K562 (cell line): ENCODE data around the gene ACSL3. TPM values are rescaled to one million over a fixed set of nuclear protein-coding genes. Genes with fewer than 3 reads are reported as not detected.

ENCODE experiments used
- BHLHE40 ChIP-seq: IDR thresholded peaks from 2 replicates; pipeline ENCODE4 v1.6.1; 2011; ENCODE audit warnings: low read length, improper control_type of control experiment
- CBX2 ChIP-seq: fragments of 200-600 bp; sonication (generic); IDR thresholded peaks from one replicate; pipeline ENCODE4 v1.6.1; 2012; ENCODE audit warnings: mild to moderate bottlenecking, low read length, inconsistent platforms; ENCODE audit not compliant: insufficient read depth, poor library complexity, severe bottlenecking
- DDX20 ChIP-seq: fragments of 450-650 bp; IDR thresholded peaks from 2 replicates; pipeline ENCODE4 v1.6.1; 2016; ENCODE audit warnings: missing genetic modification characterization, low read depth, mild to moderate bottlenecking, missing compliant biosample characterization, moderate library complexity
- IRF2 ChIP-seq: sonication (generic); formaldehyde crosslinking; IDR thresholded peaks from 2 replicates; pipeline ENCODE4 v1.8.1; 2022; ENCODE audit warnings: mild to moderate bottlenecking, missing genetic modification reagents
- KDM4B ChIP-seq, 2 experiments: fragments of 450-650 bp in 1 of 2; sonication (generic) in 1 of 2; IDR thresholded peaks; 2 replicates each; pipeline ENCODE4 v1.6.1; 2016 to 2017; ENCODE audit warnings: borderline replicate concordance in 2 of 2, antibody characterized with exemption in 1 of 2, low read depth in 1 of 2, mild to moderate bottlenecking in 1 of 2
- NFXL1 ChIP-seq: fragments of 450-650 bp; formaldehyde crosslinking; IDR thresholded peaks from 2 replicates; pipeline ENCODE4 v1.4.0; 2021; ENCODE audit warnings: mild to moderate bottlenecking
- PHTF2 ChIP-seq: fragments of 250-450 bp; sonication (Bioruptor Pico); IDR thresholded peaks from 2 replicates; pipeline ENCODE4 v1.5.0; 2021; ENCODE audit warnings: mild to moderate bottlenecking
- POLR2A ChIP-seq: fragments of 450-650 bp; conservative IDR thresholded peaks from 2 replicates; pipeline ENCODE4 v1.6.1; 2016
- PTRF ChIP-seq: fragments of 450-650 bp; IDR thresholded peaks from 2 replicates; pipeline ENCODE4 v1.6.1; 2016; ENCODE audit warnings: mild to moderate bottlenecking, missing genetic modification characterization, missing compliant biosample characterization
- SAFB ChIP-seq: fragments of 200-400 bp; formaldehyde crosslinking; IDR thresholded peaks from 2 replicates; pipeline ENCODE4 v1.6.1; 2017; ENCODE audit warnings: low read depth, low read length, borderline replicate concordance
- TARDBP ChIP-seq: fragments of 450-650 bp; IDR thresholded peaks from 2 replicates; pipeline ENCODE4 v1.6.1; 2016
- ZBTB7A ChIP-seq: IDR thresholded peaks from 2 replicates; pipeline ENCODE4 v1.6.1; 2011; ENCODE audit warnings: low read depth, mild to moderate bottlenecking, low read length, moderate library complexity, borderline replicate concordance; ENCODE audit not compliant: control insufficient read depth
- ZC3H11A ChIP-seq: IDR thresholded peaks from 2 replicates; pipeline ENCODE4 v1.6.1; 2012; ENCODE audit warnings: low read depth, low read length, improper control_type of control experiment
- polyA plus RNA-seq, 8 experiments: library from polyadenylated mRNA; depleted of rRNA in 4 of 8; stranded (reverse) in 5 of 8; unstranded in 3 of 8; fragments of >200 nt; fragmentation: Nextera tagmentation in 2 of 8; fragmentation: Illumina TruSeq in 1 of 8; extraction: Ambion mirVana in 2 of 8; extraction: Trizol in 1 of 8; gene quantifications; 2 replicates each; pipeline versions ENCODE4 v1.2.1 to v1.2.3, GENCODE V29; 2011 to 2014; ENCODE audit warnings: inconsistent platforms in 1 of 8, missing spikeins in 1 of 8
- total RNA-seq, 7 experiments: library from RNA; depleted of rRNA in 6 of 7; stranded (reverse); fragments of >200 nt in 6 of 7; fragmentation: Illumina TruSeq in 2 of 7; extraction: Trizol in 2 of 7; gene quantifications; 2 replicates each; pipeline versions ENCODE4 v1.2.1 to v1.2.3, GENCODE V29; 2011 to 2021; ENCODE audit warnings: low replicate concordance in 1 of 7
- TF ChIP-seq, protein P1 (sequence below), 2 experiments: fragments of 450-650 bp; conservative IDR thresholded peaks; 2 replicates each; pipeline ENCODE4 v1.6.1; 2017; ENCODE audit warnings: mild to moderate bottlenecking in 2 of 2, moderate library complexity in 2 of 2
- TF ChIP-seq, protein P2 (sequence below): sonication (generic); formaldehyde crosslinking; IDR thresholded peaks from 2 replicates; pipeline ENCODE4 v1.5.0; 2020; ENCODE audit warnings: missing genetic modification reagents
- TF ChIP-seq, protein P3 (sequence below): fragments of 200-400 bp; formaldehyde crosslinking; IDR thresholded peaks from 2 replicates; pipeline ENCODE4 v1.6.1; 2017; ENCODE audit warnings: mild to moderate bottlenecking, low read depth, low read length, moderate library complexity
- TF ChIP-seq, protein P4 (sequence below): fragments of 450-650 bp; formaldehyde crosslinking; IDR thresholded peaks from 2 replicates; pipeline ENCODE4 v1.4.0; 2022; ENCODE audit warnings: missing genetic modification characterization
- TF ChIP-seq, protein P5 (sequence below): fragments of 450-650 bp; IDR thresholded peaks from 2 replicates; pipeline ENCODE4 v1.6.1; 2018; ENCODE audit warnings: mild to moderate bottlenecking, low read depth; ENCODE audit not compliant: partially characterized antibody
- TF ChIP-seq, protein P6 (sequence below): fragments of 250-450 bp; sonication (Bioruptor Pico); IDR thresholded peaks from 2 replicates; pipeline ENCODE4 v1.8.0; 2022; ENCODE audit warnings: inconsistent platforms, mild to moderate bottlenecking, moderate library complexity, borderline replicate concordance

ACSL3 gene
- total and polyA plus RNA-seq, 9 of the 15 experiments (the other 6 are each of a cell fraction or from before 2014, with no cell fraction given), result 21.3 to 123 (median 85.2) TPM

DNA sequence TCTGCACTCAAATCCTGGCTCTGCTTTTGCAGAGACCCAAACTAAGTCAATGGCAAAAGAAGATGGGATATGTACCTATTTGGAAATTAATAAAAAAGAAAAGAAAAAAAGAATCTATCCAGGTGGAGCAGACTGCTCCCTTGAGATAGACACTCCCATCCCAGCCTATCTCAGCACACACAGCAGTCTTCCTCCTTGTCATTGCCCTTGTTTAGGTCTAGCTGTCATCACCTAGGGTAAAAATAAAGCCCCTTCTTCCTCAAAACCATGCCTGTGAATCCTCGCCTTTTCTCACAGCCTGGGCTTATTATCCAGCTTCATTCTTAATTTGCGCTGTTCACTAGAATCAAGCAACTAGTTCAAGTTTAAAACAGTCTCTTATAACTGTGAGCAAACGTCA, 30.7 kb upstream of the ACSL3 start (continued):
- TF ChIP-seq DDX20 (tag), result no peak
- no peak for TF ChIP-seq ZBTB7A
- TF ChIP-seq PTRF (tag), result no peak
- no peak for TF ChIP-seq SAFB
- TF ChIP-seq IRF2 (CRISPR knock-in tag), result no peak
- TF ChIP-seq, protein P1, sequence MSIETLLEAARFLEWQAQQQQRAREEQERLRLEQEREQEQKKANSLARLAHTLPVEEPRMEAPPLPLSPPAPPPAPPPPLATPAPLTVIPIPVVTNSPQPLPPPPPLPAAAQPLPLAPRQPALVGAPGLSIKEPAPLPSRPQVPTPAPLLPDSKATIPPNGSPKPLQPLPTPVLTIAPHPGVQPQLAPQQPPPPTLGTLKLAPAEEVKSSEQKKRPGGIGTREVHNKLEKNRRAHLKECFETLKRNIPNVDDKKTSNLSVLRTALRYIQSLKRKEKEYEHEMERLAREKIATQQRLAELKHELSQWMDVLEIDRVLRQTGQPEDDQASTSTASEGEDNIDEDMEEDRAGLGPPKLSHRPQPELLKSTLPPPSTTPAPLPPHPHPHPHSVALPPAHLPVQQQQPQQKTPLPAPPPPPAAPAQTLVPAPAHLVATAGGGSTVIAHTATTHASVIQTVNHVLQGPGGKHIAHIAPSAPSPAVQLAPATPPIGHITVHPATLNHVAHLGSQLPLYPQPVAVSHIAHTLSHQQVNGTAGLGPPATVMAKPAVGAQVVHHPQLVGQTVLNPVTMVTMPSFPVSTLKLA (conservative IDR thresholded peaks at IDR 0.05), result no peak
- no peak for TF ChIP-seq NFXL1 (CRISPR knock-in tag)
- TF ChIP-seq TARDBP, result no peak
- TF ChIP-seq CBX2, result no peak
- TF ChIP-seq, protein P2, sequence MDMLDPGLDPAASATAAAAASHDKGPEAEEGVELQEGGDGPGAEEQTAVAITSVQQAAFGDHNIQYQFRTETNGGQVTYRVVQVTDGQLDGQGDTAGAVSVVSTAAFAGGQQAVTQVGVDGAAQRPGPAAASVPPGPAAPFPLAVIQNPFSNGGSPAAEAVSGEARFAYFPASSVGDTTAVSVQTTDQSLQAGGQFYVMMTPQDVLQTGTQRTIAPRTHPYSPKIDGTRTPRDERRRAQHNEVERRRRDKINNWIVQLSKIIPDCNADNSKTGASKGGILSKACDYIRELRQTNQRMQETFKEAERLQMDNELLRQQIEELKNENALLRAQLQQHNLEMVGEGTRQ, result no peak
- no peak for TF ChIP-seq ZC3H11A
- TF ChIP-seq KDM4B (IDR thresholded peaks at IDR 0.05; ENCODE audit: borderline replicate concordance in 2 of 2, low read depth in 1 of 2), result no peak
- TF ChIP-seq, protein P3, sequence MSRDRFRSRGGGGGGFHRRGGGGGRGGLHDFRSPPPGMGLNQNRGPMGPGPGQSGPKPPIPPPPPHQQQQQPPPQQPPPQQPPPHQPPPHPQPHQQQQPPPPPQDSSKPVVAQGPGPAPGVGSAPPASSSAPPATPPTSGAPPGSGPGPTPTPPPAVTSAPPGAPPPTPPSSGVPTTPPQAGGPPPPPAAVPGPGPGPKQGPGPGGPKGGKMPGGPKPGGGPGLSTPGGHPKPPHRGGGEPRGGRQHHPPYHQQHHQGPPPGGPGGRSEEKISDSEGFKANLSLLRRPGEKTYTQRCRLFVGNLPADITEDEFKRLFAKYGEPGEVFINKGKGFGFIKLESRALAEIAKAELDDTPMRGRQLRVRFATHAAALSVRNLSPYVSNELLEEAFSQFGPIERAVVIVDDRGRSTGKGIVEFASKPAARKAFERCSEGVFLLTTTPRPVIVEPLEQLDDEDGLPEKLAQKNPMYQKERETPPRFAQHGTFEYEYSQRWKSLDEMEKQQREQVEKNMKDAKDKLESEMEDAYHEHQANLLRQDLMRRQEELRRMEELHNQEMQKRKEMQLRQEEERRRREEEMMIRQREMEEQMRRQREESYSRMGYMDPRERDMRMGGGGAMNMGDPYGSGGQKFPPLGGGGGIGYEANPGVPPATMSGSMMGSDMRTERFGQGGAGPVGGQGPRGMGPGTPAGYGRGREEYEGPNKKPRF, result no peak
- no peak for TF ChIP-seq BHLHE40
- TF ChIP-seq POLR2A, result no peak
- TF ChIP-seq, protein P4, sequence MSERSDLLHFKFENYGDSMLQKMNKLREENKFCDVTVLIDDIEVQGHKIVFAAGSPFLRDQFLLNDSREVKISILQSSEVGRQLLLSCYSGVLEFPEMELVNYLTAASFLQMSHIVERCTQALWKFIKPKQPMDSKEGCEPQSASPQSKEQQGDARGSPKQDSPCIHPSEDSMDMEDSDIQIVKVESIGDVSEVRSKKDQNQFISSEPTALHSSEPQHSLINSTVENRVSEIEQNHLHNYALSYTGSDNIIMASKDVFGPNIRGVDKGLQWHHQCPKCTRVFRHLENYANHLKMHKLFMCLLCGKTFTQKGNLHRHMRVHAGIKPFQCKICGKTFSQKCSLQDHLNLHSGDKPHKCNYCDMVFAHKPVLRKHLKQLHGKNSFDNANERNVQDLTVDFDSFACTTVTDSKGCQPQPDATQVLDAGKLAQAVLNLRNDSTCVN (CRISPR knock-in tag), result no peak
- TF ChIP-seq, protein P5, sequence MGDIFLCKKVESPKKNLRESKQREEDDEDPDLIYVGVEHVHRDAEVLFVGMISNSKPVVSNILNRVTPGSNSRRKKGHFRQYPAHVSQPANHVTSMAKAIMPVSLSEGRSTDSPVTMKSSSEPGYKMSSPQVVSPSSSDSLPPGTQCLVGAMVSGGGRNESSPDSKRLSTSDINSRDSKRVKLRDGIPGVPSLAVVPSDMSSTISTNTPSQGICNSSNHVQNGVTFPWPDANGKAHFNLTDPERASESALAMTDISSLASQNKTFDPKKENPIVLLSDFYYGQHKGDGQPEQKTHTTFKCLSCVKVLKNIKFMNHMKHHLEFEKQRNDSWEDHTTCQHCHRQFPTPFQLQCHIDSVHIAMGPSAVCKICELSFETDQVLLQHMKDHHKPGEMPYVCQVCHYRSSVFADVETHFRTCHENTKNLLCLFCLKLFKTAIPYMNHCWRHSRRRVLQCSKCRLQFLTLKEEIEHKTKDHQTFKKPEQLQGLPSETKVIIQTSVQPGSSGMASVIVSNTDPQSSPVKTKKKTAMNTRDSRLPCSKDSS, result no peak
- TF ChIP-seq, protein P6, sequence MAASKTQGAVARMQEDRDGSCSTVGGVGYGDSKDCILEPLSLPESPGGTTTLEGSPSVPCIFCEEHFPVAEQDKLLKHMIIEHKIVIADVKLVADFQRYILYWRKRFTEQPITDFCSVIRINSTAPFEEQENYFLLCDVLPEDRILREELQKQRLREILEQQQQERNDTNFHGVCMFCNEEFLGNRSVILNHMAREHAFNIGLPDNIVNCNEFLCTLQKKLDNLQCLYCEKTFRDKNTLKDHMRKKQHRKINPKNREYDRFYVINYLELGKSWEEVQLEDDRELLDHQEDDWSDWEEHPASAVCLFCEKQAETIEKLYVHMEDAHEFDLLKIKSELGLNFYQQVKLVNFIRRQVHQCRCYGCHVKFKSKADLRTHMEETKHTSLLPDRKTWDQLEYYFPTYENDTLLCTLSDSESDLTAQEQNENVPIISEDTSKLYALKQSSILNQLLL (CRISPR knock-in tag), result no peak
- TF ChIP-seq PHTF2 (CRISPR knock-in tag), result no peak
